Activated T-helper 1 cell treated with anti-CD3 and anti-CD28 coated beads, Interleukin-2, amount 50 U/mL, for 16 hours (primary cell): ENCODE measurements around the gene ZNF17.

ENCODE experiments used
- DNase-seq, 2 donors: peaks; one replicate each; pipeline ENCODE4 v3.0.0-alpha.2; 2020; ENCODE audit warnings: low read depth in 1 of 2, low spot score in 1 of 2

ZNF17 gene

GRCh38 chr19:57421037-57421436 lies 10.1 kb downstream of the ZNF17 start:
- DNase-seq, result no peak

- DNase-seq, result no peak
These were observed 23.6 kb downstream of the ZNF17 start for GRCh38 chr19:57434386-57435061.

- DNase-seq, result peak; percentile 91
These were observed 24.4 kb downstream of the ZNF17 start, which contains the start of gene ZNF749 for GRCh38 chr19:57435062-57435978. Gene ZNF749, plus strand, starts transcription at chr19:57435325. Its CDS starts 254 bp downstream, at chr19:57435579.

- no peak for DNase-seq
These were observed 25.5 kb downstream of the ZNF17 start for GRCh38 chr19:57436417-57436816.

GRCh38 chr19:57437931-57438330 lies 27.0 kb downstream of the ZNF17 start:
- DNase-seq, result no peak

- no peak for DNase-seq
These were observed 28.0 kb downstream of the ZNF17 start for GRCh38 chr19:57438925-57439324.

GRCh38 chr19:57441979-57442752 lies 31.2 kb downstream of the ZNF17 start:
- no peak for DNase-seq

- DNase-seq, result no peak
These were observed 32.2 kb downstream of the ZNF17 start for GRCh38 chr19:57443121-57443696.

- DNase-seq, result no peak
These were observed 41.3 kb downstream of the ZNF17 start for GRCh38 chr19:57452307-57452706.

GRCh38 chr19:57465680-57466381 lies 54.9 kb downstream of the ZNF17 start:
- no peak for DNase-seq

GRCh38 chr19:57466489-57466888 lies 55.5 kb downstream of the ZNF17 start:
- DNase-seq, result no peak
